Activated CD4-positive, alpha-beta T cell treated with anti-CD3 and anti-CD28 coated beads, Interleukin-10, Interleukin-2, amounts not matched to agents 100 ng/mL and 50 ng/mL, durations not matched to agents 16 hours and 8 hours (primary cell): Measurements from ENCODE around the gene MEF2A.
A peak's percentile ranks its signal among the peaks of the same experiment; 100 is the strongest.

Source experiments
- DNase-seq: peaks from one replicate; pipeline ENCODE4 v3.0.0-alpha.2; 2020

MEF2A gene

DNA sequence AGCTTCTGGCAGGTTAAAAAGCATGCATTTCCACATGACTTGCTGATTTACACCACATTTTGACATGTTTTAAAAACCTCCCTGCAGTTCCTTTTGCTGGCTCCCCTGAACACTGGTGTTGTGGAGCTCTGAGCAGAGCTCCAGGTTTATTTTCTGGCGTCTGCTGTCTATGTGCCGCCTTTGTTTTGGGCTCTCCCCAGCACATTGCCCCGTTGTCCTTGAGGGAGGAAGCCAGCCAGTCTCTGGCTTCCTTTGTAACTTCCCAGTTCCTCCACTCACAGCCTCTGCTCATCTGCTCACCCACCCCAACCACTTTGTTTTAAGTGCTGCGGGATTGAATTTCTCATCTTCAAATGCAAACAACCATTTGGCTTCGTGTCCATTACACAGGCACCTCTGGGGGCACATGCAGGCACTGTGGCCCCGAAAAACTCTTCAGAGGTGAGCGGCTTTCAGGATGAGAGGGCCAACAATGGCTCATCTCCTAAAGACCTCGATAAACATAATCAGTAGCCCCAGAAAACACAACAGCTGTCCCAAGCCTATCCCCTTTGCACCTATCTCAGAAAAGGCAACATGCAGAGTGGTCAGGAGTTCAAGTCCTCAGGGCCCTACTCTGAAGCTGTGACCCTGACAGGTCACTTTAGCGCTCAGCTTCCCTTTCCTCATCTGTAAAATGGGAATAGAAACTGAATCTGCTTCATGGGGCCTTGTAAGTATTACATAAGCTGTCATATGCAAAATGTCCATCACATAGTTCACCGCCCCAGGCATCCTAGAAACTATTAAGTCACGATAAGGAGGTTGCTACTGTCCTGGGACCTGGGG is 1.3 kb upstream of the MEF2A start:
- no peak for DNase-seq

GRCh38 chr15:99565049-99565298 is 810 bp upstream of the MEF2A start:
- DNase-seq, result no peak

- DNase-seq, result no peak
Measured at GRCh38 chr15:99566157-99566897, 543 bp downstream of the MEF2A start.

DNA sequence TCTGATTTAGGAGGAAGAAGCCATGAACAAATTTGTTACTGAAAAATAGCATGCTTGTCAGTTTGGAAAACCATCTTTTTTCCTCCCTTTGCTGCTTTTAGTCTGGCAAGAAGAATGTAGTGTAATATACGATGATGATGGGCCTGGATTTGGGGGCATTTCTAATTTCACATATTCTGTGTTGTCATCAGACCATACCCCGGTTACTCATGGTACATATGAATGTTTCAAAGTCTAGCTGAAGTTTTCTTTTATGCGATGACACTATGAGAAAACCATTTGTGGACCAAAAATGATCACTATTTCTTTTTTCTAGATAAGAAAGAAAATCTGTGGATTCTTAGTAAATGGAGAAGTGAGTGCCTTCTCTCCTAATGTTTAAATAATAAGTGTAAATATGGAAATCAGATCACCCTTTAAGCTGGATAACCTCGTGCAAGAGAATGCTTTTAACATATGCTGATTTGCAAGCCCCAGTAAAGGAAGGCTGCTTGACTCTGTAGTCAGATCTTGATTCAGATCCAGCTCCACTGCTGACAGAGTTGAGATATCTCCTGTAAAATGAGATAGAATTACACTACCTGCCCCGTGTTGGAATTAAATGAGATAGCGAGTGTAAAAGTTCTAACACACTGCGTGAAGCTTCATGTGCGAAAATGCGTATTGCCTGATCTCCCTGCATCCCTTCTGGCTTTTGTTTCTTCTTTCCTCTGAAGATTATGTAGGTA is 3.0 kb downstream of the MEF2A start:
- no peak for DNase-seq

- DNase-seq, result no peak
Measured at GRCh38 chr15:99571299-99571698, 5.5 kb downstream of the MEF2A start.

- no peak for DNase-seq
Measured at GRCh38 chr15:99574048-99574447, 8.3 kb downstream of the MEF2A start.

DNA sequence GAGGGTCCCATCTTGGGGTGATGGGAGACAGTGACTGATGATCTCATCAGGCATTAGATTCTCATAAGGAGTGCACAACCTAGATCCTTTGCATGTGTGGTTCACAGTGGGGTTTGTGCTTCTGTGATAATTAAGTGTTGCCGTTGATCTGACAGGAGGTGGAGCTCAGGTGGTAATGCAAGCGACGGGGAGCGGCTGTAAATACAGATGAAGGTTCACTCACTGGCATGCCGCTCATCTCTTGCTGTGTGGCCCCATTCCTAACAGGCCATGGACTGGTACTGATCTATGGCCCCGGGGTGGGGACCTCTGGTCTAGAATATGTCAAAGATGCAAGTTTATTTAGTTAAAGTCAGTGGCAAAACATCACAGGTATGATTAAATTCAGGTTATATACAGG is 8.7 kb downstream of the MEF2A start:
- DNase-seq, result no peak

GRCh38 chr15:99578809-99579208 is 13.0 kb downstream of the MEF2A start:
- no peak for DNase-seq

GRCh38 chr15:99580076-99580475 is 14.3 kb downstream of the MEF2A start:
- DNase-seq, result no peak

DNA sequence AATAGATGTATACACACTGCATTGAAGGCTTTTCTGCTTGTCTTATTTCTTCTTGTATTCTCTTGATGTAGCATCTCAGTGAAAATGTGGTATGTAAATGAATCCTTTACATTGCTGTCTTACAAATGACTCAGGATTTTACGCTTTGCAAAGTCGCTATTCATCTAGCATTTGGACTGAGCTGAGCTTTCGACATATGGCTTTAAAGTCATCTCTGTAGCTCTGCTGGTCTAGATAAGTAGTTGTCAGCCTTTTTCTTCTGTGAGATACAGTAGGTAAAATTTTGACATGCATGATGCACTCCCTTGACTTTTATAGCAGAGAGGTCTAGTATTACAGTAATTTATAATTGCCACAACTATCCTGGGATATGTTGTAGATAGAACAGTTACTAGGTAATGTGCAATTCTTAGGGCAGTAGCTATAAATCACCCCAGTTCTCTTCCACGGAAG is 16.8 kb downstream of the MEF2A start:
- no peak for DNase-seq

DNA sequence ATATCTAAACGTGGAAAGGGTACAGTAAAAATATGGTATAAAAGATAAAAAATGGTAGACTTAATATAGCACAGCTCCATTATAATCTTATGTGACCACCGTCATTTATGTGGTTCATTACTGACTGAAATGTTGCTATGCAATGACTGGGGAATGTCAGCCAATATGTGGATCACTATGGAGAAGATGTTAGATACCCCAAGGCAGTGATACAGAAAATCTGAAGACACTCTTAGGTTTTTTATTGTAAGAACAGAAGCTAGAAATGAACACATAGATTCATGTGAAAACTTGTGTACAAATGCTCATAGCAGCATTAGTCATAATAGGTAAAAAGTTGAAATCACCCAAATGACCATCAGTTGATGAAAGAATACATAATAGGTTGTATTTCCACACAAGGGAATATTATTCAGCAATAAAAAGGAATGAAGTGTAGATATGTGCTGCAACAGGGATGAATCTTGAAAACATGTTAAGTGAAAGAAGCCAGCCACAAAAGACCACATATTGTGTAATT is 18.4 kb downstream of the MEF2A start:
- DNase-seq, result no peak

DNA sequence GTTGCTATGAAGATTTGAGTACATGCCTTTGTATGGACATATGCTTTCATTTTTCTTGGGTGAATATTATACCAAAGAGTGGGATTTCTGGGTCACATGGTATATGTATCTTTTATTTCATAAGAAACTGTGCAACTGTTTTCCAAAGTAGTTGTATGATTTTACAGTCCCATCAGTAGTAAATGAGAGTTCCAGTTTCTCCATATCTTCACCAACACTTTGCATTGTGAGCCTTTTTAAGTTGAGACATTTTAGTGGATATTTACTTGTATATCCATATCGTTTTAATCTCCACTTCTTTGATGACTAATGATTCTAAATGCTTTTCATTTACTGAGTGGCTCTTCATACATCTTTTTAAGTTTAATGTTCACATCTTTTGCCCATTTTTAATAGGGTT is 20.3 kb downstream of the MEF2A start:
- DNase-seq, result no peak

DNA sequence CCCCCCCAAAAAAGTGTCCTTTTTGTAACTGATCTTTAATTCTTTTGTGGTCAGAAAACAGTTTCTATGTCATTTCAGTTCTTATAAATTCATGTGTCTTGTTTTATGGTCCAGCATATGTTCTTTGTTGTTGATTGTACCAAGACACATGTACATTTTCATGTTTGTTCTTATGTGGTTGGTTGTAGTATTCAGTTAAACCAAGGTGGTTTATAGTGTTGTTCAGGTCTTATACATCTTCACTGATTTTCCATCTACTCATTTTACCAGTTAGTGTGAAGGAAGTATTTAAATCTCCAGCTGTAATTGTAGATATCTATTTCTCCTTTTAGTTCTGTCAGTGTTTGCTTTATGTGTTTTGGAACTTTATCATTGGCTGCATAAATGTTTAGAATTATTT is 24.0 kb downstream of the MEF2A start:
- no peak for DNase-seq

DNA sequence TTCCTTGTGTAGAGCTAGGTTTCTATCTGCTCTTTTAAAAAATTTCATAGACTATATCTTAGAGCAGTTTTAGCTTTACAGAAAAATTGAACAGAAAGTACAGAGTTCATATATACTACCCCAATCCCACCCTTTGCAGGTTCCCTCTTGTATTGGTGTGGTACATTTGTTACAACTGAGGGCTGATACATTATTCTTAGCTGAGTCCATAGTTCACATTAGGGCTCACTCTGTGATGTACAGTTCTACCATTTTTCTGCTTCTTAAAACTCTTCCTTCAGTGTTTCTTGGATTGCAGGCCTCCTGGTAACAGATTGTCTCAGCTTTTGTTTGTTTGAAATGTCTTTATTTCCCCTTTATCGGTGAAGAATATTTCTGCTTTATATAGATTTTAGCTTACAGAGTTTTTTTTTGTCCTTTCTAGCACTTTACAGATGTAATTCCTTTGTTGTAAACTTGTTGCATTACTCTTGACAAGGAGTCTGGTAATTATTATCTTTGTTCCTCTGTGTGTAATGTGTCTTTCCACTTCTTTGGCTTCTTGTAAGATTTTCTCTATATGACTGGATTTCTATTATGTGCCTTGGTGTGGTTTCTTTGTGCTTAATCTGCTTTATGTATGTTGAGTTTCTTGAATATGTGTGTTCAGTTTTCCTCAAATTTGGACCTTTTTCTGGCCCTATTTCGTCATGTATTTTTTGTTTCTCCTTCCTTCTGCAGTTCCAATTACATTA is 25.3 kb downstream of the MEF2A start:
- DNase-seq, result peak; percentile 30

- DNase-seq, result no peak
Measured at GRCh38 chr15:99592145-99592791, 26.5 kb downstream of the MEF2A start.

- DNase-seq, result no peak
Measured at GRCh38 chr15:99593070-99593469, 27.3 kb downstream of the MEF2A start.

DNA sequence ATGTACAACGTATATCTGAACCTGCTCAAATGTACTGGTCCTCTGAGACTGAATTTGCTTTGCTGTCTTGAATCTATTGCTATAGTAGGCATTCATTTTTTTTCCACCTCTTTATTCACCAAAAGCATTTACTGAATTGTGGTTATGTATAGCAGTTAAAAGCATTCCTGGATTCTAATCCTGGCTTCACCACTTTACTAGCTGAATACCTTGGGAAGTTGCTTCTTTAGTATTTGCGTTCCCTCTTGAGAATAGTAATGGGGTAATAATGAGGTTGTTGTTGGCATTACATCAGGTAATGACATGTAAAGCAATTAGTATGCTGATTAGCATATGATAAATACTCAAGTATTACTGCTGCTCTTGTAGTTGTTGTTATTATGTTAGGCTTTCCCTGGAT is 29.1 kb downstream of the MEF2A start:
- DNase-seq, result no peak

- DNase-seq, result no peak
Measured at GRCh38 chr15:99598296-99598695, 32.5 kb downstream of the MEF2A start.

DNA sequence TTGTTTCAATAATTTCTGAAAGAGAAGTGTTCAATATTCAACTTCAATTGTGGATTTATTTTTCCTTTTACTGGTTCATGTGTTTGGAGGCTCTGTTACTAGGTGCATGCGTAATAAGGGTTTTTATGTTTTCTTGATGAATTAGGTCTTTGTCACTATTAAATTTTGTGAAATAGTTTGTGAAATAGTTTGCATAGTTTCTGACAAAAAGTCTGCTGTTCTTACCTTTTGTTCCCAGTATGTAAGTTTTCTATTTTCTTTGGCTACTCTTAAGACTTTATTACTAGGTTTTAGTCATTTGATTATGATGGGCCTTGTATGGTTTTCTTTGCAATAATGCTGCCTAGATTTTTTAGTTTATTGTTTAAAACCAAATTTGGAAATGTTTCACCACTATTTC is 38.0 kb downstream of the MEF2A start:
- DNase-seq, result no peak

GRCh38 chr15:99604865-99605264 is 39.1 kb downstream of the MEF2A start:
- no peak for DNase-seq

- DNase-seq, result no peak
Measured at GRCh38 chr15:99605490-99605931, 39.7 kb downstream of the MEF2A start.

DNA sequence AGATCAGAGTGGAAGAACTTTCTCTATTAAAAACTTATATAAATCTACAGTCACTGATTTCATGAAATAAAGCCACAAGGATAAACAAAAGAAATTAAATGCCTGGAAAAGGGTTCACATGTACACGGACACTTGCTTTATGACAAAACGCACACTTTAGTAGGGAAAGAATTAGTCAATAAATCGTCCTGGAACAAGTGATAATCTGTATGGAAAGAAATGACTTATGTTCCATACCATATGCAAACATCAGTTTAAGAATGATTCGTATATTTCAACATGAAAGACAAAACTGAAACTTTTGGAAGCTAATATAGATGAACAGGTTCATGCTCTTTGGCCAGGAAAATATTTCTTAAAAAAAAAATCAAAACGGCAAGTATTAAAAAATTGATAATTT is 40.2 kb downstream of the MEF2A start:
- peak; percentile 7 for DNase-seq
